Neural cell (in vitro differentiated cells): Measurements from ENCODE around the gene SH3RF2. TPM values are rescaled to one million over a fixed set of nuclear protein-coding genes. Genes with fewer than 3 reads are reported as not detected.
"Not testable (repeated sequence)": the region's sequence is repeated elsewhere in the genome, so short reads cannot be mapped to it uniquely, and the experiment has no call there.

Experiments used
- H2AFZ ChIP-seq: fragments of 200-600, 300-800 bp; sonication (generic), shearing (Covaris generic); 2 replicates; pipeline ENCODE4 v1.6.0; 2014; ENCODE audit warnings: low read depth, mild to moderate bottlenecking, antibody characterized with exemption, low read length, moderate library complexity
- H3F3A ChIP-seq: fragments of 200-600 bp; shearing (Covaris generic); 2 replicates; pipeline ENCODE4 v1.6.1; 2016; ENCODE audit warnings: mild to moderate bottlenecking, moderate library complexity, mixed read lengths, antibody characterized with exemption, low read length; ENCODE audit not compliant: insufficient read depth, poor library complexity, severe bottlenecking
- H3K27ac ChIP-seq: fragments of 200-600, 300-800 bp; sonication (generic), shearing (Covaris generic); 2 replicates; pipeline ENCODE4 v1.5.1; 2014; ENCODE audit warnings: mild to moderate bottlenecking, low read length, moderate library complexity
- H3K27me3 ChIP-seq: fragments of 300-800, 200-600 bp; sonication (generic), shearing (Covaris generic); 2 replicates; pipeline ENCODE4 v1.6.0; 2014; ENCODE audit warnings: mild to moderate bottlenecking, low read depth, low read length, moderate library complexity; ENCODE audit not compliant: insufficient read depth
- H3K36me3 ChIP-seq: fragments of 300-800, 200-600 bp; sonication (generic), shearing (Covaris generic); 2 replicates; pipeline ENCODE4 v1.5.1; 2014; ENCODE audit warnings: mild to moderate bottlenecking, antibody characterized with exemption, low read length, moderate library complexity; ENCODE audit not compliant: insufficient read depth
- H3K4me2 ChIP-seq: fragments of 300-800, 200-600 bp; sonication (generic), shearing (Covaris generic); 2 replicates; pipeline ENCODE4 v1.6.0; 2014; ENCODE audit warnings: mild to moderate bottlenecking, low read length
- H3K4me3 ChIP-seq: fragments of 300-800, 200-600 bp; sonication (generic), shearing (Covaris generic); 2 replicates; pipeline ENCODE4 v1.5.1; 2014; ENCODE audit warnings: mild to moderate bottlenecking, low read length, moderate library complexity
- H3K79me2 ChIP-seq: fragments of 200-600 bp; shearing (Covaris generic); replicated peaks from 2 replicates; pipeline ENCODE4 v1.6.0; 2014; ENCODE audit warnings: mild to moderate bottlenecking, low read length, moderate library complexity; ENCODE audit not compliant: insufficient read depth
- H3K9ac ChIP-seq: fragments of 300-800, 200-600 bp; sonication (generic), shearing (Covaris generic); 2 replicates; pipeline ENCODE4 v1.6.1; 2016; ENCODE audit warnings: mild to moderate bottlenecking, low read length, mixed read lengths
- H3K9me2 ChIP-seq: fragments of 200-600 bp; shearing (Covaris generic); 2 replicates; pipeline ENCODE4 v1.6.1; 2016; ENCODE audit warnings: mild to moderate bottlenecking, low read length, mixed read lengths; ENCODE audit not compliant: insufficient read depth
- H3K9me3 ChIP-seq: fragments of 200-600, 300-800 bp; sonication (generic), shearing (Covaris generic); 2 replicates; pipeline ENCODE4 v1.6.1; 2016; ENCODE audit warnings: mild to moderate bottlenecking, mixed run types, low read length, moderate library complexity, mixed read lengths
- H4K20me1 ChIP-seq: fragments of 200-600 bp; shearing (Covaris generic); 2 replicates; pipeline ENCODE4 v1.6.1; 2016; ENCODE audit warnings: mild to moderate bottlenecking, mixed run types; ENCODE audit not compliant: insufficient read depth
- CTCF ChIP-seq: fragments of 450-650 bp; IDR thresholded peaks from 2 replicates; pipeline ENCODE4 v1.5.1; 2014; ENCODE audit warnings: antibody characterized with exemption, mild to moderate bottlenecking, moderate library complexity; ENCODE audit not compliant: poor library complexity, severe bottlenecking
- EP300 ChIP-seq: fragments of 450-650 bp; conservative IDR thresholded peaks from 2 replicates; pipeline ENCODE4 v1.6.1; 2014; ENCODE audit warnings: antibody characterized with exemption, mild to moderate bottlenecking, moderate library complexity; ENCODE audit not compliant: poor library complexity, severe bottlenecking
- EZH2 ChIP-seq: fragments of 200-600, 300-800 bp; shearing (Covaris generic), sonication (generic); IDR thresholded peaks from 2 replicates; pipeline ENCODE4 v1.6.1; 2014; ENCODE audit warnings: antibody characterized with exemption, low read length, borderline replicate concordance, mild to moderate bottlenecking; ENCODE audit not compliant: insufficient read depth, poor library complexity, severe bottlenecking
- MXI1 ChIP-seq: fragments of 450-650 bp; conservative IDR thresholded peaks from 2 replicates; pipeline ENCODE4 v1.6.1; 2014; ENCODE audit warnings: antibody characterized with exemption, mild to moderate bottlenecking; ENCODE audit not compliant: poor library complexity, severe bottlenecking
- POLR2AphosphoS5 ChIP-seq: IDR thresholded peaks from 2 replicates; pipeline ENCODE4 v1.6.1; 2012
- RAD21 ChIP-seq: fragments of 450-650 bp; conservative IDR thresholded peaks from 2 replicates; pipeline ENCODE4 v1.6.1; 2014; ENCODE audit warnings: antibody characterized with exemption, mild to moderate bottlenecking, moderate library complexity
- REST ChIP-seq: IDR thresholded peaks from 2 replicates; pipeline ENCODE4 v1.6.1; 2012; ENCODE audit warnings: borderline replicate concordance
- SMC3 ChIP-seq: fragments of 450-650 bp; conservative IDR thresholded peaks from 2 replicates; pipeline ENCODE4 v1.6.1; 2014; ENCODE audit warnings: antibody characterized with exemption, mild to moderate bottlenecking, moderate library complexity; ENCODE audit not compliant: poor library complexity
- TAF1 ChIP-seq: IDR thresholded peaks from 2 replicates; pipeline ENCODE4 v1.6.1; 2012; ENCODE audit warnings: low read depth
- polyA plus RNA-seq: library from polyadenylated mRNA; depleted of rRNA; stranded (reverse); fragments of >200 nt; gene quantifications from 2 replicates; pipeline ENCODE4 v1.2.3, GENCODE V29; 2014

Gene SH3RF2
- polyA plus RNA-seq, 1 donor from 2014 or later = not detected

GRCh38 chr5:145951071-145951470 lies 14.7 kb downstream of the SH3RF2 start:
- no peak overlapping the region for H3K4me2 ChIP-seq

GRCh38 chr5:145953202-145953601 lies 16.8 kb downstream of the SH3RF2 start:
- no peak overlapping the region for H3K27ac ChIP-seq
- H3K79me2 ChIP-seq = no peaks in the 10 kb centered on the region
- no peak overlapping the region for H3K4me3 ChIP-seq
- no peak overlapping the region for H3K4me2 ChIP-seq
- H3K9me3 ChIP-seq = no peaks in the 10 kb centered on the region
- no peaks in the 10 kb centered on the region for H3K27me3 ChIP-seq
- H3K9ac ChIP-seq = no peak overlapping the region
- H3K9me2 ChIP-seq = no peaks in the 10 kb centered on the region
- no peaks in the 10 kb centered on the region for H4K20me1 ChIP-seq
- H2AFZ ChIP-seq = no peak overlapping the region
- H3K36me3 ChIP-seq = no peaks in the 10 kb centered on the region
- H3F3A ChIP-seq = no peaks in the 10 kb centered on the region
- TF ChIP-seq MXI1 = no peak
- no peak for TF ChIP-seq EP300
- TF ChIP-seq CTCF = no peak
- TF ChIP-seq TAF1 = no peak
- TF ChIP-seq POLR2AphosphoS5 = no peak
- no peak for TF ChIP-seq RAD21
- no peak for TF ChIP-seq SMC3
- no peak for TF ChIP-seq EZH2
- no peak for TF ChIP-seq REST

More at GRCh38 chr5:145951071-145951470, 14.7 kb downstream of the SH3RF2 start:
- TF ChIP-seq RAD21 (no peak), SMC3 (no peak), EP300 (no peak)
- no peaks in the 10 kb centered on the region for H3K36me3 ChIP-seq
- H3K9ac ChIP-seq = no peak overlapping the region
- H4K20me1 ChIP-seq = no peaks in the 10 kb centered on the region
- no peaks in the 10 kb centered on the region for H3K79me2 ChIP-seq
- H3F3A ChIP-seq = no peaks in the 10 kb centered on the region
- H3K4me3 ChIP-seq = no peak overlapping the region
- H3K27ac ChIP-seq = no peak overlapping the region
- H3K9me3 ChIP-seq = no peaks in the 10 kb centered on the region
- H2AFZ ChIP-seq = no peak overlapping the region
- H3K27me3 ChIP-seq = no peaks in the 10 kb centered on the region
- no peaks in the 10 kb centered on the region for H3K9me2 ChIP-seq

GRCh38 chr5:145954140-145954539 lies 17.8 kb downstream of the SH3RF2 start:
- H3K27ac ChIP-seq, H3K4me2 ChIP-seq, H3K9me2 ChIP-seq, H3K9me3 ChIP-seq, H3K36me3 ChIP-seq, H3K9ac ChIP-seq, H3K79me2 ChIP-seq, H2AFZ ChIP-seq, H3F3A ChIP-seq, H3K27me3 ChIP-seq, H4K20me1 ChIP-seq, H3K4me3 ChIP-seq: not testable (repeated sequence)
